A549 (cell line): ENCODE measurements around the gene PROSER1. TPM values are rescaled to one million over a fixed set of nuclear protein-coding genes. Genes with fewer than 3 reads are reported as not detected.
"Not testable (repeated sequence)": the region's sequence is repeated elsewhere in the genome, so short reads cannot be mapped to it uniquely, and the experiment has no call there.

Experiments
- ATAC-seq, 2 experiments: fragments of 200-7000 bp in 1 of 2; fragments of >200 bp in 1 of 2; cut with Nextera tagmentation in 1 of 2; cut with Tn5 transposase in 1 of 2; 3 replicates each; pipeline versions ENCODE4 v1.8.0 to v1.9.1; 2018 to 2020; ENCODE audit warnings: mild to moderate bottlenecking in 1 of 2, moderate library complexity in 1 of 2
- CTCF ChIA-PET: fragments of 300-600 bp; sonication (Branson Sonifier 250); formaldehyde crosslinking; extraction: SDS; loops from one replicate; lab custom pipeline; 2021; ENCODE audit warnings: antibody characterized with exemption, inconsistent platforms; lab: Yijun Ruan, JAX
- POLR2A ChIA-PET: fragments of 350-600 bp; formaldehyde crosslinking; extraction: SDS; loops from one replicate; lab custom pipeline; 2021; ENCODE audit warnings: antibody characterized with exemption, inconsistent platforms; lab: Yijun Ruan, JAX
- DNase-seq, 2 experiments: peaks; one replicate each; pipeline versions ENCODE4 v3.0.0 to v3.0.0-alpha.2; 2011 to 2016; ENCODE audit warnings: low read depth in 1 of 2, low spot score in 1 of 2
- FAIRE-seq: peaks from 2 replicates; lab custom pipeline; 2011; peaks lifted over from hg19 to GRCh38; lab: Jason Lieb, UNC
- H3K27ac ChIP-seq, 2 experiments: fragments of >200 bp; sonication (Bioruptor Twin); formaldehyde crosslinking; 3 replicates each; pipeline ENCODE4 v1.5.1; 2016 to 2017
- H3K4me1 ChIP-seq: fragments of >200 bp; sonication (Bioruptor Twin); formaldehyde crosslinking; 3 replicates; pipeline ENCODE4 v1.6.1; 2016
- H3K4me2 ChIP-seq: fragments of >200 bp; sonication (Bioruptor Twin); formaldehyde crosslinking; 3 replicates; pipeline ENCODE4 v1.6.1; 2016
- H3K4me3 ChIP-seq: fragments of >200 bp; sonication (Bioruptor Twin); formaldehyde crosslinking; 3 replicates; pipeline ENCODE4 v1.5.1; 2016
- H3K9me3 ChIP-seq: fragments of >200 bp; sonication (Bioruptor Twin); formaldehyde crosslinking; 3 replicates; pipeline ENCODE4 v1.6.1; 2016
- CEBPB ChIP-seq, 2 experiments: fragments of >200 bp in 1 of 2; sonication (Bioruptor Twin) in 1 of 2; formaldehyde crosslinking in 1 of 2; IDR thresholded peaks; 2 replicates each; pipeline ENCODE4 v1.6.1; 2012 to 2016
- E2F6 ChIP-seq: IDR thresholded peaks from 2 replicates; pipeline ENCODE4 v1.6.1; 2012; ENCODE audit warnings: low read depth, borderline replicate concordance
- ELK1 ChIP-seq: fragments of 150-350 bp; IDR thresholded peaks from 2 replicates; pipeline ENCODE4 v1.6.1; 2014; ENCODE audit warnings: low read depth, mild to moderate bottlenecking, low read length
- GATA3 ChIP-seq: IDR thresholded peaks from 2 replicates; pipeline ENCODE4 v1.6.1; 2012; ENCODE audit warnings: borderline replicate concordance
- HES2 ChIP-seq: fragments of >200 bp; sonication (Bioruptor Twin); formaldehyde crosslinking; IDR thresholded peaks from 2 replicates; pipeline ENCODE4 v1.6.1; 2016
- HMGXB4 ChIP-seq: fragments of 250-450 bp; sonication (Bioruptor Pico); IDR thresholded peaks from 2 replicates; pipeline ENCODE4 v1.5.0; 2021; ENCODE audit warnings: mild to moderate bottlenecking, moderate library complexity, borderline replicate concordance
- HOXB5 ChIP-seq: fragments of 250-450 bp; sonication (Bioruptor Pico); IDR thresholded peaks from 2 replicates; pipeline ENCODE4 v1.5.0; 2020; ENCODE audit warnings: mild to moderate bottlenecking, moderate library complexity
- JUN ChIP-seq, 2 experiments: fragments of >200 bp; sonication (Bioruptor Twin); formaldehyde crosslinking; IDR thresholded peaks; 2 replicates in 1 of 2; 3 replicates in 1 of 2; pipeline ENCODE4 v1.6.1; 2016 to 2017
- KDM5A ChIP-seq: fragments of 200-600 bp; sonication (generic); IDR thresholded peaks from 2 replicates; pipeline ENCODE4 v1.6.1; 2016; ENCODE audit warnings: antibody characterized with exemption, mild to moderate bottlenecking
- MAFK ChIP-seq: fragments of 450-650 bp; IDR thresholded peaks from 2 replicates; pipeline ENCODE4 v1.6.1; 2014; ENCODE audit not compliant: partially characterized antibody
- MAX ChIP-seq: IDR thresholded peaks from 2 replicates; pipeline ENCODE4 v1.6.1; 2012
- NFE2L2 ChIP-seq: fragments of 150-350 bp; conservative IDR thresholded peaks from 2 replicates; pipeline ENCODE4 v1.6.1; 2014; ENCODE audit warnings: low read length
- POLR2A ChIP-seq: IDR thresholded peaks from 2 replicates; pipeline ENCODE4 v1.6.1; 2012; ENCODE audit warnings: mild to moderate bottlenecking, low read length
- RARB ChIP-seq: fragments of 250-450 bp; sonication (Bioruptor Pico); IDR thresholded peaks from 2 replicates; pipeline ENCODE4 v1.8.0; 2021; ENCODE audit warnings: mild to moderate bottlenecking, moderate library complexity
- SMC3 ChIP-seq: fragments of >200 bp; sonication (Bioruptor Twin); formaldehyde crosslinking; IDR thresholded peaks from 3 replicates; pipeline ENCODE4 v1.6.1; 2018; ENCODE audit warnings: inconsistent platforms
- TFCP2L1 ChIP-seq: fragments of 250-450 bp; sonication (Bioruptor Pico); IDR thresholded peaks from 2 replicates; pipeline ENCODE4 v1.5.0; 2021; ENCODE audit warnings: mild to moderate bottlenecking
- TP53 ChIP-seq: fragments of 250-450 bp; sonication (Bioruptor Pico); IDR thresholded peaks from 2 replicates; pipeline ENCODE4 v1.5.0; 2021; ENCODE audit warnings: mild to moderate bottlenecking, moderate library complexity
- ZFP36 ChIP-seq: fragments of 450-650 bp; IDR thresholded peaks from 2 replicates; pipeline ENCODE4 v1.6.1; 2014; ENCODE audit warnings: borderline replicate concordance; ENCODE audit not compliant: partially characterized antibody
- WGBS: methylation state at CpG from one replicate; pipeline ENCODE4 v1.1.6; 2017; ENCODE audit errors: missing lambda C conversion rate; 5-methylcytosine and 5-hydroxymethylcytosine counted together
- polyA minus RNA-seq: library from RNA; depleted of rRNA, polyadenylated mRNA; stranded (reverse); fragments of >200 nt; gene quantifications from 2 replicates; pipeline ENCODE4 v1.2.3, GENCODE V29; 2011; rRNA and poly(A)+ RNA removed
- polyA plus RNA-seq, 4 experiments: library from polyadenylated mRNA; depleted of rRNA in 3 of 4; stranded (reverse); fragments of >200 nt; fragmentation: RNase III in 1 of 4; extraction: RNeasy Plus Mini Kit Qiagen cat#74134 plus additional on column Dnase treatment in 1 of 4; gene quantifications; 2 replicates in 3 of 4; 3 replicates in 1 of 4; pipeline ENCODE4 v1.2.3, GENCODE V29; 2011 to 2017
- TF ChIP-seq, protein P1 (sequence below): fragments of 450-650 bp; IDR thresholded peaks from 2 replicates; pipeline ENCODE4 v1.6.1; 2014; ENCODE audit warnings: antibody characterized with exemption
- TF ChIP-seq, protein P2 (sequence below): fragments of >200 bp; sonication (Bioruptor Twin); formaldehyde crosslinking; IDR thresholded peaks from 3 replicates; pipeline ENCODE4 v1.6.1; 2016

Gene PROSER1
- 19.0 and 24.3 TPM in 2 replicates for polyA plus RNA-seq (2011; rRNA removed)
- 8.4 and 11.6 TPM in 2 replicates for polyA plus RNA-seq (2012; cell fraction: cytosol; rRNA removed)
- 11.8 and 15.3 TPM in 2 replicates for polyA plus RNA-seq (2012; cell fraction: nucleus; rRNA removed)
- polyA plus RNA-seq (2017; fragmentation: RNase III; extraction: RNeasy Plus Mini Kit Qiagen cat#74134 plus additional on column Dnase treatment) = 9.9 to 10.5 TPM (median 10.2 TPM) in 3 replicates
- 10.4 and 13.8 TPM in 2 replicates for polyA minus RNA-seq

GRCh38 chr13:39037880-39038568 is at the start of gene PROSER1, which contains the start of gene NHLRC3:
PROSER1 (minus strand) TSS chr13:39038089; CDS start chr13:39037242, 847 bp downstream.
NHLRC3 (plus strand) TSS chr13:39038456; CDS start chr13:39038640, 184 bp downstream.
- no peak for FAIRE-seq
- H3K4me1 ChIP-seq = peaks cover 14% of the 10 kb centered on the region; the same call in 2 of the 3 replicates
- peak within 1 kb of the TSS; percentile 96 for H3K4me2 ChIP-seq
- TF ChIP-seq E2F6 = peak; percentile 98
- TF ChIP-seq MAX = peak; percentile 90
- TF ChIP-seq, protein P1, sequence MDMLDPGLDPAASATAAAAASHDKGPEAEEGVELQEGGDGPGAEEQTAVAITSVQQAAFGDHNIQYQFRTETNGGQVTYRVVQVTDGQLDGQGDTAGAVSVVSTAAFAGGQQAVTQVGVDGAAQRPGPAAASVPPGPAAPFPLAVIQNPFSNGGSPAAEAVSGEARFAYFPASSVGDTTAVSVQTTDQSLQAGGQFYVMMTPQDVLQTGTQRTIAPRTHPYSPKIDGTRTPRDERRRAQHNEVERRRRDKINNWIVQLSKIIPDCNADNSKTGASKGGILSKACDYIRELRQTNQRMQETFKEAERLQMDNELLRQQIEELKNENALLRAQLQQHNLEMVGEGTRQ = peak; percentile 47
- TF ChIP-seq HMGXB4 (CRISPR knock-in tag) = no peak
- peak; percentile 18 to 80; a peak in 4 of 5 replicates for TF ChIP-seq JUN (IDR thresholded peaks at IDR 0.05)
- TF ChIP-seq HES2 = no peak
- 0 out of 2 replicates have a peak, but pooled peaks have one; percentile 6 for TF ChIP-seq KDM5A
- no peak for TF ChIP-seq SMC3
- no peak for TF ChIP-seq ELK1
- TF ChIP-seq TP53 (CRISPR knock-in tag) = no peak
- TF ChIP-seq HOXB5 (CRISPR knock-in tag) = 0 out of 2 replicates have a peak, but pooled peaks have one; percentile 23
- no peak for TF ChIP-seq ZFP36
- TF ChIP-seq POLR2A = peak; percentile 46; the same call in 1 of the 2 replicates
- no peak for TF ChIP-seq TFCP2L1
- TF ChIP-seq RARB (CRISPR knock-in tag) = no peak
- TF ChIP-seq GATA3 = no peak
- TF ChIP-seq, protein P2, sequence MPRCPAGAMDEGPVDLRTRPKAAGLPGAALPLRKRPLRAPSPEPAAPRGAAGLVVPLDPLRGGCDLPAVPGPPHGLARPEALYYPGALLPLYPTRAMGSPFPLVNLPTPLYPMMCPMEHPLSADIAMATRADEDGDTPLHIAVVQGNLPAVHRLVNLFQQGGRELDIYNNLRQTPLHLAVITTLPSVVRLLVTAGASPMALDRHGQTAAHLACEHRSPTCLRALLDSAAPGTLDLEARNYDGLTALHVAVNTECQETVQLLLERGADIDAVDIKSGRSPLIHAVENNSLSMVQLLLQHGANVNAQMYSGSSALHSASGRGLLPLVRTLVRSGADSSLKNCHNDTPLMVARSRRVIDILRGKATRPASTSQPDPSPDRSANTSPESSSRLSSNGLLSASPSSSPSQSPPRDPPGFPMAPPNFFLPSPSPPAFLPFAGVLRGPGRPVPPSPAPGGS = 0 out of 3 replicates have a peak, but pooled peaks have one; percentile 43
- no peak for TF ChIP-seq CEBPB (IDR thresholded peaks at IDR 0.05)
- TF ChIP-seq MAFK = no peak
- TF ChIP-seq NFE2L2 = no peak
- TF ChIP-seq, all 56 proteins: peak for 8
- DNase-seq (peak; percentile 15 to 83), ATAC-seq (peak; percentile 91 to 94)
- WGBS = 0% methylated on average over 16 of the region's 41 CpGs
- Histone ChIP-seq H3K4me3 (peak within 1 kb of the TSS; percentile 75), H3K9me3 (no peaks in the 10 kb centered on the region), H3K27ac (peak within 1 kb of the TSS; percentile 81 to 97)
- ChIA-PET POLR2A (interaction anchor here (0.6 kb wide), 2 partner anchors 628 to 1741 kb away, joined by 3 to 6 read pairs; no protein-coding TSS in a partner anchor), CTCF (interaction anchor here (0.7 to 0.9 kb wide), 2 partner anchors 11 to 574 kb away, joined by 3 read pairs; no protein-coding TSS in a partner anchor)

- ATAC-seq, H3K4me2 ChIP-seq, H3K4me1 ChIP-seq, H3K4me3 ChIP-seq, POLR2A ChIA-PET, DNase-seq, CTCF ChIA-PET, H3K9me3 ChIP-seq, FAIRE-seq, H3K27ac ChIP-seq: not testable (repeated sequence)
- 0% methylated on average over 1 of the region's 1 CpG for WGBS
Measured at GRCh38 chr13:39086251-39086945, 48.5 kb upstream of the PROSER1 start.
